Fibroblast of lung (primary cell): ENCODE results near the gene CFAP74.

ENCODE experiments used
- CTCF ChIP-seq, 2 donors: IDR thresholded peaks in 1 of 2; conservative IDR thresholded peaks in 1 of 2; 1 replicate in 1 of 2; 2 replicates in 1 of 2; pipeline ENCODE4 v1.5.1; 2011 to 2012; ENCODE audit warnings: low read length in 2 of 2, control low read depth in 1 of 2, inconsistent platforms in 1 of 2, low read depth in 1 of 2, mild to moderate bottlenecking in 1 of 2
- EZH2 ChIP-seq: IDR thresholded peaks from 2 replicates; pipeline ENCODE4 v1.5.1; 2012; ENCODE audit warnings: low read length, control low read depth, mild to moderate bottlenecking; ENCODE audit errors: missing control alignments

GRCh38 chr1:1986451-1987141 lies 17.0 kb downstream of the CFAP74 start:
- no peak for TF ChIP-seq CTCF (conservative IDR thresholded peaks at IDR 0.05 in 1 of 2, IDR thresholded peaks at IDR 0.05 in 1 of 2; ENCODE audit: low read depth in 1 of 2, low read length in 2 of 2)
- no peak for TF ChIP-seq EZH2
